ENCODE data around the gene SBDS. TPM values are rescaled to one million over a fixed set of nuclear protein-coding genes. Genes with fewer than 3 reads are reported as not detected.

SBDS gene
- polyA plus RNA-seq, 1 donor (not counting 4 experiments of a cell fraction or from before 2014, with no cell fraction given): 146 TPM

- H3K36me3 ChIP-seq (ENCODE audit: control insufficient read depth in 2 of 2, extremely low read depth in 1 of 2, insufficient read depth in 2 of 2, low read length in 2 of 2): no peaks in the 10 kb centered on the region
- H4K20me1 ChIP-seq (ENCODE audit: control insufficient read depth, extremely low read depth, insufficient read depth, low read length): no peaks in the 10 kb centered on the region
- dilution Hi-C loops (cut with MboI; ENCODE audit: extremely low pct_ligation_motif_present, low sequenced_read_pairs): no loop called here
- H3K27me3 ChIP-seq (ENCODE audit: control insufficient read depth, extremely low read depth, insufficient read depth, low read length): no peaks in the 10 kb centered on the region
- no peaks in the 10 kb centered on the region for H3K4me1 ChIP-seq (ENCODE audit: control insufficient read depth, extremely low read depth, insufficient read depth, low read length)
- H3K79me2 ChIP-seq (ENCODE audit: control insufficient read depth, insufficient read depth, low read length): no peaks in the 10 kb centered on the region
- no peak overlapping the region for H3K9ac ChIP-seq (ENCODE audit: control insufficient read depth, extremely low read depth, insufficient read depth, low read length)
- H3K9me3 ChIP-seq (ENCODE audit: control insufficient read depth, low read depth, low read length): no peaks in the 10 kb centered on the region
- DNase-seq (ENCODE audit: low read depth, low spot score) (no peak), FAIRE-seq (no peak)
- no peak overlapping the region for H2AFZ ChIP-seq (ENCODE audit: control insufficient read depth, low read length)
- TF ChIP-seq CTCF (optimal IDR thresholded peaks at IDR 0.05 in 1 of 3, IDR thresholded peaks at IDR 0.05 in 1 of 3, conservative IDR thresholded peaks at IDR 0.05 in 1 of 3; ENCODE audit: extremely low read depth in 1 of 3, insufficient read depth in 2 of 3, low read length in 3 of 3) (no peak), EZH2 (IDR thresholded peaks at IDR 0.05; ENCODE audit: low read length) (no peak)
- H3K4me3 ChIP-seq (ENCODE audit: control insufficient read depth in 2 of 3, extremely low read depth in 1 of 3, insufficient read depth in 2 of 3, low read depth in 1 of 3, low read length in 3 of 3): no peak overlapping the region
- H3K9me1 ChIP-seq (ENCODE audit: control insufficient read depth, extremely low read depth, insufficient read depth, low read length): no peaks in the 10 kb centered on the region
- no peak overlapping the region for H3K4me2 ChIP-seq (ENCODE audit: control insufficient read depth, extremely low read depth, insufficient read depth, low read depth, low read length)
- no peak overlapping the region for H3K27ac ChIP-seq (ENCODE audit: control insufficient read depth, insufficient read depth, low read length)
These were observed 28.4 kb downstream of the SBDS start for GRCh38 chr7:66967029-66967428.

- no peak overlapping the region for H2AFZ ChIP-seq (ENCODE audit: control insufficient read depth, low read length)
- no peak for TF ChIP-seq CTCF (optimal IDR thresholded peaks at IDR 0.05 in 1 of 3, IDR thresholded peaks at IDR 0.05 in 1 of 3, conservative IDR thresholded peaks at IDR 0.05 in 1 of 3; ENCODE audit: extremely low read depth in 1 of 3, insufficient read depth in 2 of 3, low read length in 3 of 3)
- TF ChIP-seq EZH2 (IDR thresholded peaks at IDR 0.05; ENCODE audit: low read length): no peak
- no peak overlapping the region for H3K4me3 ChIP-seq (ENCODE audit: control insufficient read depth in 2 of 3, extremely low read depth in 1 of 3, insufficient read depth in 2 of 3, low read depth in 1 of 3, low read length in 3 of 3)
- no peaks in the 10 kb centered on the region for H3K9me1 ChIP-seq (ENCODE audit: control insufficient read depth, extremely low read depth, insufficient read depth, low read length)
- no peaks in the 10 kb centered on the region for H3K27me3 ChIP-seq (ENCODE audit: control insufficient read depth, extremely low read depth, insufficient read depth, low read length)
- no peak overlapping the region for H3K4me2 ChIP-seq (ENCODE audit: control insufficient read depth, extremely low read depth, insufficient read depth, low read depth, low read length)
- no peaks in the 10 kb centered on the region for H3K4me1 ChIP-seq (ENCODE audit: control insufficient read depth, extremely low read depth, insufficient read depth, low read length)
- dilution Hi-C loops (cut with MboI; ENCODE audit: extremely low pct_ligation_motif_present, low sequenced_read_pairs): no loop called here
- FAIRE-seq (no peak), DNase-seq (ENCODE audit: low read depth, low spot score) (no peak)
- no peaks in the 10 kb centered on the region for H3K79me2 ChIP-seq (ENCODE audit: control insufficient read depth, insufficient read depth, low read length)
- peaks cover 0 to 2% of the 10 kb centered on the region in 2 experiments for H3K36me3 ChIP-seq (ENCODE audit: control insufficient read depth in 2 of 2, extremely low read depth in 1 of 2, insufficient read depth in 2 of 2, low read length in 2 of 2)
- no peak overlapping the region for H3K27ac ChIP-seq (ENCODE audit: control insufficient read depth, insufficient read depth, low read length)
- H4K20me1 ChIP-seq (ENCODE audit: control insufficient read depth, extremely low read depth, insufficient read depth, low read length): no peaks in the 10 kb centered on the region
- no peaks in the 10 kb centered on the region for H3K9me3 ChIP-seq (ENCODE audit: control insufficient read depth, low read depth, low read length)
- no peak overlapping the region for H3K9ac ChIP-seq (ENCODE audit: control insufficient read depth, extremely low read depth, insufficient read depth, low read length)
These were observed 31.0 kb downstream of the SBDS start for GRCh38 chr7:66964411-66964810.

Measured in keratinocyte (primary cell).